NCI-H2171 treated with DMSO at 0.1 percent for 48 hours (cell line): ENCODE measurements around the gene NRG2.

Source experiments
- DNase-seq: peaks from one replicate; lab custom pipeline; 2025; lab: John Stamatoyannopoulos, UW

Gene NRG2

GRCh38 chr5:140007311-140007710 is 35.8 kb downstream of the NRG2 start:
- DNase-seq = peak; percentile 42

GRCh38 chr5:140005145-140005591 is 37.9 kb downstream of the NRG2 start:
- no peak for DNase-seq

- no peak for DNase-seq
These were observed 38.9 kb downstream of the NRG2 start for GRCh38 chr5:140004174-140004573.

- DNase-seq = no peak
These were observed 39.6 kb downstream of the NRG2 start for GRCh38 chr5:140003519-140003918.

GRCh38 chr5:140000332-140000731 is 42.8 kb downstream of the NRG2 start:
- no peak for DNase-seq

- DNase-seq = no peak
These were observed 44.3 kb downstream of the NRG2 start for GRCh38 chr5:139998837-139999236.

- no peak for DNase-seq
These were observed 45.8 kb downstream of the NRG2 start for GRCh38 chr5:139997276-139997675.

GRCh38 chr5:139995929-139996328 is 47.2 kb downstream of the NRG2 start:
- no peak for DNase-seq

GRCh38 chr5:139994234-139994633 is 48.9 kb downstream of the NRG2 start:
- no peak for DNase-seq

- DNase-seq = no peak
These were observed 57.4 kb downstream of the NRG2 start for GRCh38 chr5:139985733-139986132.

GRCh38 chr5:139985290-139985689 is 57.8 kb downstream of the NRG2 start:
- no peak for DNase-seq

- DNase-seq = no peak
These were observed 58.3 kb downstream of the NRG2 start for GRCh38 chr5:139984816-139985215.

GRCh38 chr5:139982975-139983240 is 60.2 kb downstream of the NRG2 start:
- no peak for DNase-seq

- DNase-seq = no peak
These were observed 60.7 kb downstream of the NRG2 start for GRCh38 chr5:139982157-139982974.

GRCh38 chr5:139980765-139981164 is 62.3 kb downstream of the NRG2 start:
- DNase-seq = peak; percentile 26

- no peak for DNase-seq
These were observed 63.2 kb downstream of the NRG2 start for GRCh38 chr5:139979943-139980342.

GRCh38 chr5:139979518-139979917 is 63.6 kb downstream of the NRG2 start:
- DNase-seq = no peak

- no peak for DNase-seq
These were observed 66.4 kb downstream of the NRG2 start for GRCh38 chr5:139976703-139977102.

- no peak for DNase-seq
These were observed 67.2 kb downstream of the NRG2 start for GRCh38 chr5:139975942-139976341.

- DNase-seq = peak; percentile 3
These were observed 67.8 kb downstream of the NRG2 start for GRCh38 chr5:139975306-139975705.

- DNase-seq = no peak
These were observed 68.4 kb downstream of the NRG2 start for GRCh38 chr5:139974661-139975060.

GRCh38 chr5:139971202-139971725 is 71.8 kb downstream of the NRG2 start:
- DNase-seq = no peak

- no peak for DNase-seq
These were observed 73.8 kb downstream of the NRG2 start for GRCh38 chr5:139969318-139969717.
